GM23338 (cell line): Measurements from ENCODE around the gene HOXD4. TPM values are rescaled to one million over a fixed set of nuclear protein-coding genes. Genes with fewer than 3 reads are reported as not detected.

Experiments used
- ATAC-seq: fragments of 200-7000 bp; cut with Tn5 transposase; 3 replicates; pipeline ENCODE4 v1.9.1; 2020
- DNase-seq: peaks from one replicate; pipeline ENCODE4 v3.0.0-alpha.2; 2015; ENCODE audit warnings: low spot score
- H2AFZ ChIP-seq: fragments of 200-600 bp; sonication (generic); 2 replicates; pipeline ENCODE4 v1.8.0; 2016; ENCODE audit warnings: antibody characterized with exemption, mild to moderate bottlenecking, moderate library complexity
- H3F3A ChIP-seq: fragments of 200-600 bp; sonication (generic); replicated peaks from 2 replicates; pipeline ENCODE4 v1.8.0; 2017; ENCODE audit warnings: antibody characterized with exemption, mixed run types, low read depth
- H3K27ac ChIP-seq: fragments of 200-600 bp; sonication (generic); 2 replicates; pipeline ENCODE4 v1.6.1; 2016; ENCODE audit warnings: low read depth
- H3K27me3 ChIP-seq: fragments of 200-600 bp; sonication (generic); 2 replicates; pipeline ENCODE4 v1.8.0; 2016; ENCODE audit warnings: mild to moderate bottlenecking, mixed run types, moderate library complexity; ENCODE audit not compliant: insufficient read depth
- H3K36me3 ChIP-seq: fragments of 200-600 bp; sonication (generic); 2 replicates; pipeline ENCODE4 v1.8.0; 2016; ENCODE audit warnings: mild to moderate bottlenecking; ENCODE audit not compliant: insufficient read depth
- H3K4me1 ChIP-seq: fragments of 200-600 bp; sonication (generic); 2 replicates; pipeline ENCODE4 v1.8.0; 2016; ENCODE audit warnings: mild to moderate bottlenecking, moderate library complexity; ENCODE audit not compliant: insufficient read depth
- H3K4me2 ChIP-seq: fragments of 200-600 bp; sonication (generic); 2 replicates; pipeline ENCODE4 v1.7.1; 2017; ENCODE audit warnings: mixed run types
- H3K4me3 ChIP-seq: fragments of 200-600 bp; sonication (generic); 2 replicates; pipeline ENCODE4 v1.6.1; 2016; ENCODE audit warnings: mixed run types
- H3K79me2 ChIP-seq: fragments of 200-600 bp; sonication (generic); replicated peaks from 2 replicates; pipeline ENCODE4 v1.8.0; 2017; ENCODE audit warnings: mild to moderate bottlenecking; ENCODE audit not compliant: insufficient read depth
- H3K9me2 ChIP-seq: fragments of 200-600 bp; sonication (generic); 2 replicates; pipeline ENCODE4 v1.8.0; 2017; ENCODE audit not compliant: insufficient read depth
- H4K20me1 ChIP-seq: fragments of 200-600 bp; sonication (generic); replicated peaks from 2 replicates; pipeline ENCODE4 v1.8.0; 2017; ENCODE audit warnings: mild to moderate bottlenecking; ENCODE audit not compliant: insufficient read depth
- H3K27ac Mint-ChIP-seq: 2 replicates; pipeline ENCODE4 v1.8.0; 2020; ENCODE audit warnings: inconsistent platforms, mild to moderate bottlenecking, moderate library complexity, mixed read lengths
- H3K27me3 Mint-ChIP-seq: 3 replicates; pipeline ENCODE4 v1.8.0; 2022; ENCODE audit warnings: low read depth, mild to moderate bottlenecking, moderate library complexity, mixed read lengths, inconsistent platforms; ENCODE audit not compliant: insufficient read depth, poor library complexity
- H3K36me3 Mint-ChIP-seq: 3 replicates; pipeline ENCODE4 v1.8.0; 2021; ENCODE audit warnings: low read depth, mild to moderate bottlenecking, inconsistent platforms, moderate library complexity, mixed read lengths
- H3K4me1 Mint-ChIP-seq: 3 replicates; pipeline ENCODE4 v1.8.0; 2020; ENCODE audit warnings: mild to moderate bottlenecking, inconsistent platforms, mixed read lengths
- H3K4me3 Mint-ChIP-seq: 3 replicates; pipeline ENCODE4 v1.8.0; 2021; ENCODE audit warnings: moderate library complexity, mild to moderate bottlenecking, inconsistent platforms, mixed read lengths
- H3K9me3 Mint-ChIP-seq: 3 replicates; pipeline ENCODE4 v1.8.0; 2020; ENCODE audit warnings: moderate library complexity, mild to moderate bottlenecking, inconsistent platforms, mixed read lengths
- CREB1 ChIP-seq: fragments of 250-450 bp; sonication (Bioruptor Pico); IDR thresholded peaks from 2 replicates; pipeline ENCODE4 v1.5.0; 2020; ENCODE audit warnings: low read depth, mild to moderate bottlenecking, moderate library complexity
- EZH2phosphoT487 ChIP-seq: fragments of 200-600 bp; sonication (generic); IDR thresholded peaks from one replicate; pipeline ENCODE4 v1.8.1; 2018; ENCODE audit warnings: antibody characterized with exemption; ENCODE audit not compliant: unreplicated experiment
- JUNB ChIP-seq: IDR thresholded peaks from one replicate; pipeline ENCODE4 v1.6.1; 2016; ENCODE audit warnings: antibody characterized with exemption; ENCODE audit not compliant: unreplicated experiment
- POLR2AphosphoS5 ChIP-seq: IDR thresholded peaks from 2 replicates; pipeline ENCODE4 v1.6.1; 2016; ENCODE audit warnings: antibody characterized with exemption, low read depth
- STAT1 ChIP-seq: IDR thresholded peaks from one replicate; pipeline ENCODE4 v1.6.1; 2016; ENCODE audit warnings: antibody characterized with exemption; ENCODE audit not compliant: unreplicated experiment
- ZNF114 ChIP-seq: fragments of 250-450 bp; sonication (Bioruptor Pico); IDR thresholded peaks from 2 replicates; pipeline ENCODE4 v1.5.0; 2020; ENCODE audit warnings: mild to moderate bottlenecking, moderate library complexity
- polyA plus RNA-seq: library from polyadenylated mRNA; unstranded; fragments of >200 nt; fragmentation: Nextera tagmentation; extraction: Ambion mirVana; gene quantifications from 2 replicates; pipeline ENCODE4 v1.2.1, GENCODE V29; 2016
- total RNA-seq: library from RNA; depleted of rRNA; stranded (reverse); fragments of >200 nt; shearing (Covaris generic); gene quantifications from 2 replicates; pipeline ENCODE4 v1.2.3, GENCODE V29; 2014
- TF ChIP-seq, protein P1 (sequence below): fragments of 250-450 bp; sonication (Bioruptor Pico); IDR thresholded peaks from 2 replicates; pipeline ENCODE4 v1.5.0; 2020; ENCODE audit warnings: mild to moderate bottlenecking, moderate library complexity
- TF ChIP-seq, protein P2 (sequence below): IDR thresholded peaks from one replicate; pipeline ENCODE4 v1.6.1; 2018; ENCODE audit warnings: antibody characterized with exemption; ENCODE audit not compliant: unreplicated experiment
- TF ChIP-seq, protein P3 (sequence below), 2 experiments: fragments of 200-600 bp in 1 of 2; sonication (generic) in 1 of 2; conservative IDR thresholded peaks; 2 replicates each; pipeline versions ENCODE4 v1.5.1 to v1.6.1; 2016 to 2017; ENCODE audit warnings: antibody characterized with exemption in 2 of 2, low read depth in 2 of 2, mild to moderate bottlenecking in 2 of 2, moderate library complexity in 1 of 2
- TF ChIP-seq, protein P4 (sequence below): IDR thresholded peaks from 2 replicates; pipeline ENCODE4 v1.6.1; 2016; ENCODE audit warnings: antibody characterized with exemption

The HOXD4 gene
- total and polyA plus RNA-seq, 2 experiments from 2014 or later: not detected

DNA sequence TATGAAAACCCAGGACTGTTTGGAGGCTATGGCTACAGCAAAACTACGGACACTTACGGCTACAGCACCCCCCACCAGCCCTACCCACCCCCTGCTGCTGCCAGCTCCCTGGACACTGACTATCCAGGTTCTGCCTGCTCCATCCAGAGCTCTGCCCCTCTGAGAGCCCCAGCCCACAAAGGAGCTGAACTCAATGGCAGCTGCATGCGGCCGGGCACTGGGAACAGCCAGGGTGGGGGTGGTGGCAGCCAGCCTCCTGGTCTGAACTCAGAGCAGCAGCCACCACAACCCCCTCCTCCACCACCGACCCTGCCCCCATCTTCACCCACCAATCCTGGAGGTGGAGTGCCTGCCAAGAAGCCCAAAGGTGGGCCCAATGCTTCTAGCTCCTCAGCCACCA lies 17.8 kb downstream of the HOXD4 start (continued):
- TF ChIP-seq, protein P1, sequence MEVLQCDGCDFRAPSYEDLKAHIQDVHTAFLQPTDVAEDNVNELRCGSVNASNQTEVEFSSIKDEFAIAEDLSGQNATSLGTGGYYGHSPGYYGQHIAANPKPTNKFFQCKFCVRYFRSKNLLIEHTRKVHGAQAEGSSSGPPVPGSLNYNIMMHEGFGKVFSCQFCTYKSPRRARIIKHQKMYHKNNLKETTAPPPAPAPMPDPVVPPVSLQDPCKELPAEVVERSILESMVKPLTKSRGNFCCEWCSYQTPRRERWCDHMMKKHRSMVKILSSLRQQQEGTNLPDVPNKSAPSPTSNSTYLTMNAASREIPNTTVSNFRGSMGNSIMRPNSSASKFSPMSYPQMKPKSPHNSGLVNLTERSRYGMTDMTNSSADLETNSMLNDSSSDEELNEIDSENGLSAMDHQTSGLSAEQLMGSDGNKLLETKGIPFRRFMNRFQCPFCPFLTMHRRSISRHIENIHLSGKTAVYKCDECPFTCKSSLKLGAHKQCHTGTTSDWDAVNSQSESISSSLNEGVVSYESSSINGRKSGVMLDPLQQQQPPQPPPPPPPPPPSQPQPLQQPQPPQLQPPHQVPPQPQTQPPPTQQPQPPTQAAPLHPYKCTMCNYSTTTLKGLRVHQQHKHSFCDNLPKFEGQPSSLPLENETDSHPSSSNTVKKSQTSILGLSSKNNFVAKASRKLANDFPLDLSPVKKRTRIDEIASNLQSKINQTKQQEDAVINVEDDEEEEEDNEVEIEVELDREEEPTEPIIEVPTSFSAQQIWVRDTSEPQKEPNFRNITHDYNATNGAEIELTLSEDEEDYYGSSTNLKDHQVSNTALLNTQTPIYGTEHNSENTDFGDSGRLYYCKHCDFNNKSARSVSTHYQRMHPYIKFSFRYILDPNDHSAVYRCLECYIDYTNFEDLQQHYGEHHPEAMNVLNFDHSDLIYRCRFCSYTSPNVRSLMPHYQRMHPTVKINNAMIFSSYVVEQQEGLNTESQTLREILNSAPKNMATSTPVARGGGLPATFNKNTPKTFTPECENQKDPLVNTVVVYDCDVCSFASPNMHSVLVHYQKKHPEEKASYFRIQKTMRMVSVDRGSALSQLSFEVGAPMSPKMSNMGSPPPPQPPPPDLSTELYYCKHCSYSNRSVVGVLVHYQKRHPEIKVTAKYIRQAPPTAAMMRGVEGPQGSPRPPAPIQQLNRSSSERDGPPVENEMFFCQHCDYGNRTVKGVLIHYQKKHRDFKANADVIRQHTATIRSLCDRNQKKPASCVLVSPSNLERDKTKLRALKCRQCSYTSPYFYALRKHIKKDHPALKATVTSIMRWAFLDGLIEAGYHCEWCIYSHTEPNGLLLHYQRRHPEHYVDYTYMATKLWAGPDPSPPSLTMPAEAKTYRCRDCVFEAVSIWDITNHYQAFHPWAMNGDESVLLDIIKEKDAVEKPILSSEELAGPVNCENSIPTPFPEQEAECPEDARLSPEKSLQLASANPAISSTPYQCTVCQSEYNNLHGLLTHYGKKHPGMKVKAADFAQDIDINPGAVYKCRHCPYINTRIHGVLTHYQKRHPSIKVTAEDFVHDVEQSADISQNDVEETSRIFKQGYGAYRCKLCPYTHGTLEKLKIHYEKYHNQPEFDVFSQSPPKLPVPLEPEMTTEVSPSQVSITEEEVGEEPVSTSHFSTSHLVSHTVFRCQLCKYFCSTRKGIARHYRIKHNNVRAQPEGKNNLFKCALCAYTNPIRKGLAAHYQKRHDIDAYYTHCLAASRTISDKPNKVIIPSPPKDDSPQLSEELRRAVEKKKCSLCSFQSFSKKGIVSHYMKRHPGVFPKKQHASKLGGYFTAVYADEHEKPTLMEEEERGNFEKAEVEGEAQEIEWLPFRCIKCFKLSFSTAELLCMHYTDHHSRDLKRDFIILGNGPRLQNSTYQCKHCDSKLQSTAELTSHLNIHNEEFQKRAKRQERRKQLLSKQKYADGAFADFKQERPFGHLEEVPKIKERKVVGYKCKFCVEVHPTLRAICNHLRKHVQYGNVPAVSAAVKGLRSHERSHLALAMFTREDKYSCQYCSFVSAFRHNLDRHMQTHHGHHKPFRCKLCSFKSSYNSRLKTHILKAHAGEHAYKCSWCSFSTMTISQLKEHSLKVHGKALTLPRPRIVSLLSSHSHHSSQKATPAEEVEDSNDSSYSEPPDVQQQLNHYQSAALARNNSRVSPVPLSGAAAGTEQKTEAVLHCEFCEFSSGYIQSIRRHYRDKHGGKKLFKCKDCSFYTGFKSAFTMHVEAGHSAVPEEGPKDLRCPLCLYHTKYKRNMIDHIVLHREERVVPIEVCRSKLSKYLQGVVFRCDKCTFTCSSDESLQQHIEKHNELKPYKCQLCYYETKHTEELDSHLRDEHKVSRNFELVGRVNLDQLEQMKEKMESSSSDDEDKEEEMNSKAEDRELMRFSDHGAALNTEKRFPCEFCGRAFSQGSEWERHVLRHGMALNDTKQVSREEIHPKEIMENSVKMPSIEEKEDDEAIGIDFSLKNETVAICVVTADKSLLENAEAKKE (CRISPR knock-in tag): no peak
- TF ChIP-seq EZH2phosphoT487: no peak
- TF ChIP-seq POLR2AphosphoS5: no peak

DNA sequence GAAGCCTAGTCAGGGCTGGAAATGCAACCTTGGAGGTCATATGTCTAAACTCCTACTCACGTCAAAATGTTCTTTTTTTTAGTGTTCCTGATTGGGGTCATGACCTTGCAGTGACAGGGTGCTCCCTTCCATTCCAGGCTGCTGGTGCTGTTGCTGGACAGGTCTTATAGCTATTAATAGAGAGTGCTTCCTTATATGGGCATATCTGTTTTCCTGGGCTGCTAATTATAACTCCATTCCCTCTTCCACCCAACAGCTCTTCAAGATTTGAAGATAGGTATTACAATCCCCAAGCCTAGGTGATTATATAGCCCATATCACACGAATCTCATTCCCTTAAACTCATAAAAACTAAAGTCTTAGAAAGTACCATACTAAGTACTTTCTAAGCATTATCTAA lies 18.4 kb downstream of the HOXD4 start:
- Mint-ChIP-seq H3K4me3 (no peak overlapping the region), H3K9me3 (no peaks in the 10 kb centered on the region; the same call in 1 of the 3 replicates), H3K4me1 (peaks cover 33% of the 10 kb centered on the region), H3K27me3 (peaks cover 100% of the 10 kb centered on the region), H3K36me3 (no peaks in the 10 kb centered on the region), H3K27ac (no peak overlapping the region)
- ATAC-seq (no peak), DNase-seq (no peak)
- no peak overlapping the region for H3K4me2 ChIP-seq
- TF ChIP-seq, protein P2, sequence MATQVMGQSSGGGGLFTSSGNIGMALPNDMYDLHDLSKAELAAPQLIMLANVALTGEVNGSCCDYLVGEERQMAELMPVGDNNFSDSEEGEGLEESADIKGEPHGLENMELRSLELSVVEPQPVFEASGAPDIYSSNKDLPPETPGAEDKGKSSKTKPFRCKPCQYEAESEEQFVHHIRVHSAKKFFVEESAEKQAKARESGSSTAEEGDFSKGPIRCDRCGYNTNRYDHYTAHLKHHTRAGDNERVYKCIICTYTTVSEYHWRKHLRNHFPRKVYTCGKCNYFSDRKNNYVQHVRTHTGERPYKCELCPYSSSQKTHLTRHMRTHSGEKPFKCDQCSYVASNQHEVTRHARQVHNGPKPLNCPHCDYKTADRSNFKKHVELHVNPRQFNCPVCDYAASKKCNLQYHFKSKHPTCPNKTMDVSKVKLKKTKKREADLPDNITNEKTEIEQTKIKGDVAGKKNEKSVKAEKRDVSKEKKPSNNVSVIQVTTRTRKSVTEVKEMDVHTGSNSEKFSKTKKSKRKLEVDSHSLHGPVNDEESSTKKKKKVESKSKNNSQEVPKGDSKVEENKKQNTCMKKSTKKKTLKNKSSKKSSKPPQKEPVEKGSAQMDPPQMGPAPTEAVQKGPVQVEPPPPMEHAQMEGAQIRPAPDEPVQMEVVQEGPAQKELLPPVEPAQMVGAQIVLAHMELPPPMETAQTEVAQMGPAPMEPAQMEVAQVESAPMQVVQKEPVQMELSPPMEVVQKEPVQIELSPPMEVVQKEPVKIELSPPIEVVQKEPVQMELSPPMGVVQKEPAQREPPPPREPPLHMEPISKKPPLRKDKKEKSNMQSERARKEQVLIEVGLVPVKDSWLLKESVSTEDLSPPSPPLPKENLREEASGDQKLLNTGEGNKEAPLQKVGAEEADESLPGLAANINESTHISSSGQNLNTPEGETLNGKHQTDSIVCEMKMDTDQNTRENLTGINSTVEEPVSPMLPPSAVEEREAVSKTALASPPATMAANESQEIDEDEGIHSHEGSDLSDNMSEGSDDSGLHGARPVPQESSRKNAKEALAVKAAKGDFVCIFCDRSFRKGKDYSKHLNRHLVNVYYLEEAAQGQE: no peak
- TF ChIP-seq POLR2AphosphoS5 (no peak), CREB1 (CRISPR knock-in tag) (no peak), JUNB (no peak), ZNF114 (no peak), STAT1 (no peak)
- TF ChIP-seq, protein P3, sequence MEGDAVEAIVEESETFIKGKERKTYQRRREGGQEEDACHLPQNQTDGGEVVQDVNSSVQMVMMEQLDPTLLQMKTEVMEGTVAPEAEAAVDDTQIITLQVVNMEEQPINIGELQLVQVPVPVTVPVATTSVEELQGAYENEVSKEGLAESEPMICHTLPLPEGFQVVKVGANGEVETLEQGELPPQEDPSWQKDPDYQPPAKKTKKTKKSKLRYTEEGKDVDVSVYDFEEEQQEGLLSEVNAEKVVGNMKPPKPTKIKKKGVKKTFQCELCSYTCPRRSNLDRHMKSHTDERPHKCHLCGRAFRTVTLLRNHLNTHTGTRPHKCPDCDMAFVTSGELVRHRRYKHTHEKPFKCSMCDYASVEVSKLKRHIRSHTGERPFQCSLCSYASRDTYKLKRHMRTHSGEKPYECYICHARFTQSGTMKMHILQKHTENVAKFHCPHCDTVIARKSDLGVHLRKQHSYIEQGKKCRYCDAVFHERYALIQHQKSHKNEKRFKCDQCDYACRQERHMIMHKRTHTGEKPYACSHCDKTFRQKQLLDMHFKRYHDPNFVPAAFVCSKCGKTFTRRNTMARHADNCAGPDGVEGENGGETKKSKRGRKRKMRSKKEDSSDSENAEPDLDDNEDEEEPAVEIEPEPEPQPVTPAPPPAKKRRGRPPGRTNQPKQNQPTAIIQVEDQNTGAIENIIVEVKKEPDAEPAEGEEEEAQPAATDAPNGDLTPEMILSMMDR (conservative IDR thresholded peaks at IDR 0.05; ENCODE audit: low read depth in 2 of 2): no peak
- TF ChIP-seq, protein P4, sequence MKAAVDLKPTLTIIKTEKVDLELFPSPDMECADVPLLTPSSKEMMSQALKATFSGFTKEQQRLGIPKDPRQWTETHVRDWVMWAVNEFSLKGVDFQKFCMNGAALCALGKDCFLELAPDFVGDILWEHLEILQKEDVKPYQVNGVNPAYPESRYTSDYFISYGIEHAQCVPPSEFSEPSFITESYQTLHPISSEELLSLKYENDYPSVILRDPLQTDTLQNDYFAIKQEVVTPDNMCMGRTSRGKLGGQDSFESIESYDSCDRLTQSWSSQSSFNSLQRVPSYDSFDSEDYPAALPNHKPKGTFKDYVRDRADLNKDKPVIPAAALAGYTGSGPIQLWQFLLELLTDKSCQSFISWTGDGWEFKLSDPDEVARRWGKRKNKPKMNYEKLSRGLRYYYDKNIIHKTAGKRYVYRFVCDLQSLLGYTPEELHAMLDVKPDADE: no peak
- peaks cover 51% of the 10 kb centered on the region for H4K20me1 ChIP-seq
- H3K4me3 ChIP-seq: no peak overlapping the region
- peaks cover 100% of the 10 kb centered on the region for H3K27me3 ChIP-seq
- no peaks in the 10 kb centered on the region for H3K9me2 ChIP-seq
- H3K27ac ChIP-seq: no peak overlapping the region
- H3K79me2 ChIP-seq: no peaks in the 10 kb centered on the region
- H3F3A ChIP-seq: peaks cover 15% of the 10 kb centered on the region
- H2AFZ ChIP-seq: no peak overlapping the region
- H3K4me1 ChIP-seq: peaks cover 34% of the 10 kb centered on the region
- H3K36me3 ChIP-seq: no peaks in the 10 kb centered on the region; the same call in 1 of the 2 replicates
